H9 (cell line): ENCODE results near the gene GNB4. TPM values are rescaled to one million over a fixed set of nuclear protein-coding genes. Genes with fewer than 3 reads are reported as not detected.

Experiments
- DNase-seq: peaks from one replicate; pipeline ENCODE4 v3.0.0-alpha.2; 2017
- H2AFZ ChIP-seq: one replicate; pipeline ENCODE4 v1.6.1; 2013; ENCODE audit warnings: mild to moderate bottlenecking, low read length, control low read depth, moderate library complexity
- H2AK5ac ChIP-seq: 2 replicates; pipeline ENCODE4 v1.6.1; 2013; ENCODE audit warnings: low read length, control low read depth, mixed read lengths; ENCODE audit not compliant: insufficient read length
- H2BK120ac ChIP-seq: one replicate; pipeline ENCODE4 v1.6.1; 2013; ENCODE audit warnings: low read depth, mild to moderate bottlenecking, low read length, control low read depth, inconsistent platforms; ENCODE audit not compliant: poor library complexity, severe bottlenecking
- H2BK12ac ChIP-seq: 2 replicates; pipeline ENCODE4 v1.6.1; 2013; ENCODE audit warnings: low read length, control low read depth, mixed read lengths, low read depth; ENCODE audit not compliant: insufficient read length
- H2BK15ac ChIP-seq: 2 replicates; pipeline ENCODE4 v1.6.1; 2013; ENCODE audit warnings: low read depth, low read length, control low read depth
- H2BK20ac ChIP-seq: one replicate; pipeline ENCODE4 v1.6.1; 2013; ENCODE audit warnings: low read depth, mild to moderate bottlenecking, low read length, control low read depth, inconsistent platforms; ENCODE audit not compliant: poor library complexity, severe bottlenecking
- H2BK5ac ChIP-seq: 2 replicates; pipeline ENCODE4 v1.6.1; 2013; ENCODE audit warnings: low read length, control low read depth, mixed read lengths; ENCODE audit not compliant: insufficient read length
- H3K14ac ChIP-seq: 2 replicates; pipeline ENCODE4 v1.6.1; 2013; ENCODE audit warnings: low read length, control low read depth; ENCODE audit not compliant: insufficient read depth
- H3K18ac ChIP-seq: 2 replicates; pipeline ENCODE4 v1.6.1; 2013; ENCODE audit warnings: low read depth, mild to moderate bottlenecking, mixed read lengths, low read length, control low read depth; ENCODE audit not compliant: insufficient read length
- H3K23ac ChIP-seq: 2 replicates; pipeline ENCODE4 v1.6.1; 2013; ENCODE audit warnings: low read length, control low read depth, mixed read lengths, low read depth; ENCODE audit not compliant: insufficient read length
- H3K23me2 ChIP-seq: 2 replicates; pipeline ENCODE4 v1.6.1; 2013; ENCODE audit warnings: low read depth, mild to moderate bottlenecking, mixed read lengths, low read length, control low read depth; ENCODE audit not compliant: insufficient read length, poor library complexity, severe bottlenecking
- H3K27ac ChIP-seq: 2 replicates; pipeline ENCODE4 v1.5.1; 2013; ENCODE audit warnings: low read length, control low read depth, mixed read lengths, low read depth; ENCODE audit not compliant: insufficient read length
- H3K27me3 ChIP-seq: 2 replicates; pipeline ENCODE4 v1.6.1; 2013; ENCODE audit warnings: low read length, control low read depth, inconsistent platforms; ENCODE audit not compliant: insufficient read depth
- H3K4ac ChIP-seq: 2 replicates; pipeline ENCODE4 v1.6.1; 2013; ENCODE audit warnings: low read depth, mild to moderate bottlenecking, control low read depth, inconsistent platforms, low read length, moderate library complexity
- H3K4me1 ChIP-seq: 2 replicates; pipeline ENCODE4 v1.6.1; 2013; ENCODE audit warnings: low read length, control low read depth, inconsistent platforms; ENCODE audit not compliant: insufficient read depth
- H3K4me2 ChIP-seq: 2 replicates; pipeline ENCODE4 v1.6.1; 2013; ENCODE audit warnings: low read length, control low read depth, mixed read lengths; ENCODE audit not compliant: insufficient read length, insufficient read depth
- H3K56ac ChIP-seq: 2 replicates; pipeline ENCODE4 v1.6.1; 2013; ENCODE audit warnings: low read depth, mild to moderate bottlenecking, mixed read lengths, low read length, control low read depth; ENCODE audit not compliant: insufficient read length
- H3K79me1 ChIP-seq: 2 replicates; pipeline ENCODE4 v1.6.1; 2013; ENCODE audit warnings: low read depth, mild to moderate bottlenecking, moderate library complexity, low read length, control low read depth, inconsistent platforms; ENCODE audit not compliant: insufficient read depth, poor library complexity, severe bottlenecking
- H3K79me2 ChIP-seq: 2 replicates; pipeline ENCODE4 v1.6.1; 2013; ENCODE audit warnings: low read length, control low read depth, inconsistent platforms; ENCODE audit not compliant: insufficient read depth
- H3K9ac ChIP-seq: 2 replicates; pipeline ENCODE4 v1.6.1; 2013; ENCODE audit warnings: low read length, control low read depth, mixed read lengths; ENCODE audit not compliant: insufficient read length; ENCODE audit errors: extremely low read depth
- H3K9me3 ChIP-seq: one replicate; pipeline ENCODE4 v1.6.1; 2013; ENCODE audit warnings: low read depth, low read length, inconsistent platforms; ENCODE audit not compliant: control insufficient read depth
- H3T11ph ChIP-seq: one replicate; pipeline ENCODE4 v1.6.1; 2013; ENCODE audit warnings: mild to moderate bottlenecking, low read length, control low read depth, inconsistent platforms
- H4K20me1 ChIP-seq: one replicate; pipeline ENCODE4 v1.6.1; 2013; ENCODE audit not compliant: control insufficient read depth, insufficient read length, insufficient read depth
- H4K5ac ChIP-seq: 2 replicates; pipeline ENCODE4 v1.6.1; 2013; ENCODE audit warnings: low read depth, mild to moderate bottlenecking, mixed read lengths, low read length, control low read depth; ENCODE audit not compliant: insufficient read length
- H4K8ac ChIP-seq: replicated peaks from 2 replicates; pipeline ENCODE4 v1.6.1; 2013; ENCODE audit warnings: low read length, control low read depth, mixed read lengths, low read depth; ENCODE audit not compliant: insufficient read length
- H4K91ac ChIP-seq: 2 replicates; pipeline ENCODE4 v1.6.1; 2013; ENCODE audit warnings: low read depth, mild to moderate bottlenecking, moderate library complexity, mixed read lengths, low read length, control low read depth; ENCODE audit not compliant: insufficient read length
- H3K27ac Mint-ChIP-seq, 3 experiments: 2 replicates in 2 of 3; 3 replicates in 1 of 3; pipeline ENCODE4 v1.8.0; 2020 to 2021; ENCODE audit warnings: mixed read lengths in 3 of 3, mild to moderate bottlenecking in 1 of 3, moderate library complexity in 1 of 3
- H3K27me3 Mint-ChIP-seq: 2 replicates; pipeline ENCODE4 v1.8.0; 2021; ENCODE audit warnings: low read depth, mild to moderate bottlenecking, moderate library complexity, mixed read lengths
- H3K36me3 Mint-ChIP-seq, 3 experiments: 2 replicates in 2 of 3; 3 replicates in 1 of 3; pipeline ENCODE4 v1.8.0; 2020 to 2021; ENCODE audit warnings: low read depth in 3 of 3, mixed read lengths in 3 of 3; ENCODE audit not compliant: insufficient read depth in 1 of 3
- H3K4me1 Mint-ChIP-seq, 2 experiments: 2 replicates each; pipeline ENCODE4 v1.8.0; 2020; ENCODE audit warnings: mixed read lengths in 2 of 2
- H3K4me3 Mint-ChIP-seq, 2 experiments: 2 replicates in 1 of 2; 3 replicates in 1 of 2; pipeline ENCODE4 v1.8.0; 2020 to 2021; ENCODE audit warnings: mild to moderate bottlenecking in 2 of 2, mixed read lengths in 2 of 2, moderate library complexity in 1 of 2
- H3K9me3 Mint-ChIP-seq, 2 experiments: 2 replicates in 1 of 2; 3 replicates in 1 of 2; pipeline ENCODE4 v1.8.0; 2020; ENCODE audit warnings: mild to moderate bottlenecking in 2 of 2, mixed read lengths in 2 of 2, moderate library complexity in 1 of 2
- WGBS: extraction: QIAGEN DNeasy Blood & Tissue Kit; methylation state at CpG from one replicate; pipeline ENCODE4 v1.1.7; 2013; ENCODE audit warnings: missing lambda C conversion rate, low lambda C conversion rate, mixed read lengths; ENCODE audit not compliant: insufficient read length; ENCODE audit errors: extremely low coverage; 5-methylcytosine and 5-hydroxymethylcytosine counted together
- long read RNA-seq: library from polyadenylated mRNA; unstranded; transcript quantifications from one replicate; pipeline ENCODE4 v2.0.0, GENCODE V29; 2020
- total RNA-seq: library from RNA; stranded (reverse); gene quantifications from 2 replicates; pipeline ENCODE4 v1.2.1, GENCODE V29; 2021
- TF ChIP-seq, protein P1 (sequence below): fragments of 200-600 bp; sonication (generic); conservative IDR thresholded peaks from 3 replicates; pipeline ENCODE4 v1.8.0; 2021; ENCODE audit warnings: antibody characterized with exemption, mild to moderate bottlenecking

GNB4 gene
- 24.2 and 25.0 TPM in 2 replicates for total RNA-seq
- long read RNA-seq, full-length matches to known transcripts = 81 of 97 reads
- long read RNA-seq, partial matches to known transcripts = 2 of 97 reads
- long read RNA-seq, other reads (novel, unspliced or antisense) = 14 of 97 reads

DNA sequence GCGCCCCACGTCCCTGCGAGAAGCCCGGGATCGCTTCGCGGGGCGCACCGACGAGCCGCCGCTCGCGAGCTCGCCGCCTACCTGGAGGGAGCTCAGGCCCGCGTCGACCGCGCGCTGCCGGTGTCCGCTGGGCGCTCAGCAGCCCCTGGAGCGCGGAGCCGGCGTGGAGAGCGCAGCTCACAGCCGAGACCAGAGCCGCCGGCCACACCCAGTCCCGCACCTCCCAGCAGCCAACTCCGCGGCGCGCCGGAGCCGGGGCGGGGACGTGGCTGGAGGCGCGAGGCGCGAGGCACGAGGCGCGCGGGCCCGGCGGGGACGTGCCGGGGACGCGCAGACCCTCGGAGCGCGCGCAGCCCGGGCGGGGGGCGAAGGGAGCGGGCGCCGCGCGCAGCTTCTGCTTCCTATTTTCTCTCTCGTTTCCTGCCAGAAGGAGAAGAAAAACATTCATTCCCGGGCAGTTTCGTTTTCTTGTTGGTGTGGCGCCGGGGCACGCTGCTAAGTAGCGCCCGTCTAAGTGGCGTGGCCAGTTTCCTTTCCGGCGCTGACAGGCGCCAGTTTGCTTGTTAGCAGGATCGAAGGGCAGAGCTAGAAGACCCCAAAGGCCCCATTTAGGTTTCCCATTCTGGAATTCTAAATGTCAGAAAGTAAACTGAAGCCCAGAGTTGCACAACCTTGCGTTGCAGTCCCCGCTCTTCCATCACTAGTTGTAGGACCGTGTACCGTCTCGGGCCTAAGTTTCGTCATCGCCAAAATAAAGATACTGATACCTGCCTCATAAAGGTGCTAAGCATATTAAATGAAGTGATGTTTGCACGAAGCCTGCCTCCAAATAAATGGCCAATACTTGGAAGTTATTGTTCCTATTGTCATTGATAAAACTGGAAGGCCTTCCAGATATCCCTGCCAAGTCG, at the start of gene GNB4:
Gene GNB4 (minus strand): TSS at position 206 of the 911 bp plus-strand sequence. CDS start 25,270 bp downstream, outside the sequence.
- H3K18ac ChIP-seq = peak within 1 kb of the TSS; percentile 15
- no peak within 1 kb of the TSS for H2BK15ac ChIP-seq
- no peak within 1 kb of the TSS for H2BK12ac ChIP-seq
- H3K79me1 ChIP-seq = no peaks in the 10 kb centered on the region
- no peak within 1 kb of the TSS for H3K56ac ChIP-seq
- H4K20me1 ChIP-seq = no peaks in the 10 kb centered on the region
- H3K4ac ChIP-seq = no peak within 1 kb of the TSS
- peak within 1 kb of the TSS; percentile 77 to 92 for H3K4me3 Mint-ChIP-seq
- peaks cover 7% of the 10 kb centered on the region for H3K23me2 ChIP-seq
- no peak within 1 kb of the TSS for H3K23ac ChIP-seq
- peak within 1 kb of the TSS; percentile 26 for H3K27ac ChIP-seq
- H3K79me2 ChIP-seq = peaks cover 2% of the 10 kb centered on the region; the same call in 1 of the 2 replicates
- no peaks in the 10 kb centered on the region for H3K9me3 ChIP-seq
- peaks cover 45 to 54% of the 10 kb centered on the region in 2 experiments for H3K4me1 Mint-ChIP-seq
- H3K4me2 ChIP-seq = peak within 1 kb of the TSS; percentile 95
- H3K14ac ChIP-seq = peak within 1 kb of the TSS; percentile 84
- H2BK20ac ChIP-seq = no peak within 1 kb of the TSS
- no peak within 1 kb of the TSS for H2BK5ac ChIP-seq
- peaks cover 9% of the 10 kb centered on the region for H3K27me3 Mint-ChIP-seq
- no peak within 1 kb of the TSS for H4K5ac ChIP-seq
- no peak within 1 kb of the TSS for H4K8ac ChIP-seq
- peaks cover 10% of the 10 kb centered on the region for H3K4me1 ChIP-seq
- H2BK120ac ChIP-seq = no peak within 1 kb of the TSS
- peaks cover 0 to 3% of the 10 kb centered on the region in 2 experiments; a peak in 2 of 5 replicates for H3K9me3 Mint-ChIP-seq
- H3T11ph ChIP-seq = no peak within 1 kb of the TSS
- peak within 1 kb of the TSS; percentile 47 for H3K9ac ChIP-seq
- no peak within 1 kb of the TSS for H2AK5ac ChIP-seq
- no peak within 1 kb of the TSS; a peak in 1 of 7 replicates for H3K27ac Mint-ChIP-seq
- H3K27me3 ChIP-seq = no peaks in the 10 kb centered on the region; the same call in 1 of the 2 replicates
- H2AFZ ChIP-seq = peak within 1 kb of the TSS; percentile 14
- H3K36me3 Mint-ChIP-seq = no peaks in the 10 kb centered on the region; a peak in 2 of 7 replicates
- peak; percentile 70 for DNase-seq
- TF ChIP-seq, protein P1, sequence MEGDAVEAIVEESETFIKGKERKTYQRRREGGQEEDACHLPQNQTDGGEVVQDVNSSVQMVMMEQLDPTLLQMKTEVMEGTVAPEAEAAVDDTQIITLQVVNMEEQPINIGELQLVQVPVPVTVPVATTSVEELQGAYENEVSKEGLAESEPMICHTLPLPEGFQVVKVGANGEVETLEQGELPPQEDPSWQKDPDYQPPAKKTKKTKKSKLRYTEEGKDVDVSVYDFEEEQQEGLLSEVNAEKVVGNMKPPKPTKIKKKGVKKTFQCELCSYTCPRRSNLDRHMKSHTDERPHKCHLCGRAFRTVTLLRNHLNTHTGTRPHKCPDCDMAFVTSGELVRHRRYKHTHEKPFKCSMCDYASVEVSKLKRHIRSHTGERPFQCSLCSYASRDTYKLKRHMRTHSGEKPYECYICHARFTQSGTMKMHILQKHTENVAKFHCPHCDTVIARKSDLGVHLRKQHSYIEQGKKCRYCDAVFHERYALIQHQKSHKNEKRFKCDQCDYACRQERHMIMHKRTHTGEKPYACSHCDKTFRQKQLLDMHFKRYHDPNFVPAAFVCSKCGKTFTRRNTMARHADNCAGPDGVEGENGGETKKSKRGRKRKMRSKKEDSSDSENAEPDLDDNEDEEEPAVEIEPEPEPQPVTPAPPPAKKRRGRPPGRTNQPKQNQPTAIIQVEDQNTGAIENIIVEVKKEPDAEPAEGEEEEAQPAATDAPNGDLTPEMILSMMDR = no peak
- WGBS = no CpG with 5 or more reads among the region's 90 CpGs
- no peak within 1 kb of the TSS for H4K91ac ChIP-seq
